GM19438 (cell line): Measurements from ENCODE around the gene BLM.

Experiments
- ATAC-seq: cut with Tn5 transposase; IDR thresholded peaks from one replicate; pipeline ENCODE4 v1.9.1; 2021; ENCODE audit warnings: low read depth; ENCODE audit not compliant: unreplicated experiment

The BLM gene

DNA sequence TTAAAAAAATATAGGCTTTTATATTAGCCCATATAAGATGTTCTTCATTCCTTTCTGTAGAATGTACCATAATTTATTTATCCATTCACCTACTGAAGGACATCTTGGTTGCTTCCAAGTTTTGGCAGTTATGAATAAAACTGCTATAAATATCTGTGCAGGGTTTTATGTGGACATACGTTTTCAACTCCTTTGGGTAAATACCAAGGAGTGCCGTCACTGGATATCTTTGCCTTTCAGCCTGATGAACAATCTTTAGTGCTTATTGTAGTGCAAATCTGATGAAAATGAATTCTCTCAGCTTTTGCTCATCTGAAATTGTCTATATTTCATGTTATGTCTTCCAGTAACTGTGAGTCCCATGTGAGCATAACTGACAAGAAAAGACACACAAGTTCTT is 26.6 kb upstream of the BLM start:
- no peak for ATAC-seq

DNA sequence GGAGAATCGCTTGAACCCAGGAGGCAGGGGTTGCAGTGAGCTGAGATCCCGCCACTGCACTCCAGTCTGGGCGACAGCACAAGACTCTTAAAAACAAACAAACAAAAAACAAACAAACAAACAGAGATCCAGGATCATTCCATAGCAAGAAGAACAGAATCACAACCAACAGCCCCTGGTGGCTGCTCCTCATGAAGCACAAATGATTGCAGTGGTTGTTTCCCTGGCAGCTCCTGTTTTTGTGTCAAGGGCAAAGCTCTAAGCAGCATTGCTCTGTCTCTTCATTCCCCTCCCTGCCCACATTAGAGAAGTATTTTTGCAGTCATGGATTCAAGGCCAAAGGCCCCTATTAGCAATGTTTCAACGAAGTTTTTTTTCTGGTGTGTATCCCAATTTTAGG is 25.8 kb upstream of the BLM start:
- no peak for ATAC-seq

DNA sequence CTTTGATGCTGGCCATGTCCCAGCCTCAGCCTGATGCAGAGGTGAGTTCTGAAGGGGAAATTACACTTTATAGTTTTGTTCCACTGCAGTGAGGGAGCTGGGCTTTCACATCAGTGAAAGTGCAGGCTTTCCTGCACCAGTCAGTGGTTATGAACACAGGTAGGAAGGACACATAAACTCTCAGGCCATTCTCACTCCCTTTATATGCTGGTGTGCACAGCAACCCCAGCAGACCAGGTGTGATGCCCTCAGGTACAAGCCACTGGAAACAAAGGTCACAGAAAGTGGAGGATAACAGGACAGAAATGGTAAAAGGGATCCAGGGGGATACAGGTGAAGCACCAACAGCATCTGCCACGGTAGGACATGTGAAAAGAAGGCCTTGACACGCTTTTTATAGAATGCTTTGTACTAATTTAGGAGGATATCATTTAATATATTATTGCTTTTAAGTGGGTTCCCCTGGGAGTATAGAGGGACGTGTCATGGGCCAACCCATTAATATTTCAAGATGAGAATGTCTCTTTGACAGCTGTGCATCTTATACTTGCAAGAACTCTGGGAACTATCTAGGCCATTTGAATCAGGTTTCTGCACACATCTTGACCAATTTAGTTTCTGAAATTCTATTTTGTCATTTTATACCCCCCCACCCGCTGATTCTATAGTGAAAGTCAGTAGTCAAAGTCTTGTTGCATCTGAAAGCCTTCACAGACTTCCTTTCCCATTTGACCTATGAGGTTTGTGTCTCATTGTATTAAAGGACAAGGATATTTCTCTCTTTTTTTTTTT is 25.0 kb upstream of the BLM start:
- ATAC-seq, result peak; percentile 52

DNA sequence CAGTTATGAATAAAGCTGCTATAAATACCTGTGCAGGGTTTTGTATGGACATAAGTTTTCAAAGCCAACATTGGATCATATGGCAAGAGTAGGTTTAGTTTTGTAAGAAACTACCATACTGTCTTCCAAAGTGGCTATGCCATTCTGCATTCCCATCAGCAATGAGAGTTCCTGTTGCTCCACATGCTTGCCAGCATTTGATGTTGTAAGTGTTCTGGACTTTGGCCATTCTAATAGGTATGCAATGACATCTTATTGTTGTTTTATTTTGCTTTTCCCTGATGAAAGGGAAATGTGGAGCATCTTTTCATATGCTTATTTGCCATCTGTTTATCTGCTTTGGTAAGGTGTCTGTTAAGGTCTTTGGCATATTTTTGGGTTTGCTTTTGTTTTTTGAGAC is 22.2 kb upstream of the BLM start:
- no peak for ATAC-seq

DNA sequence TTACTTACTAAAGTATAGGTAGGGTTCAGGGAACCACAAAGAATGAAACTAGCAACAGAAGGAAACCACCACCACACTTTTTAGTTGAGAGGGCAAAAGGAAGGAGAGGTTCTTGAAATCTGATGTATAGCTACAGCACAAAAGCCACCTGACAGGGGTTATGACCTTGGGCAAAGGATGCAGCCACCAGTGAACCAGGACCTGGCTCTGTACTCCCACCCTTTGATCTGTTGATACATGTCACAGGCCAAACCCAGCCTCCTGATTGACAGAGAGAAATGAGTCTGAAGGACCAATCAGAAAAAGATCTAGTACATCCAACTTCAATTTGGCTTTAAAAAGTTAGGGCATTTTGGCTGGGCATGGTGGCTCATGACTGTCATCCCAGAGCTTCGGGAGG is 20.0 kb upstream of the BLM start:
- ATAC-seq, result no peak

DNA sequence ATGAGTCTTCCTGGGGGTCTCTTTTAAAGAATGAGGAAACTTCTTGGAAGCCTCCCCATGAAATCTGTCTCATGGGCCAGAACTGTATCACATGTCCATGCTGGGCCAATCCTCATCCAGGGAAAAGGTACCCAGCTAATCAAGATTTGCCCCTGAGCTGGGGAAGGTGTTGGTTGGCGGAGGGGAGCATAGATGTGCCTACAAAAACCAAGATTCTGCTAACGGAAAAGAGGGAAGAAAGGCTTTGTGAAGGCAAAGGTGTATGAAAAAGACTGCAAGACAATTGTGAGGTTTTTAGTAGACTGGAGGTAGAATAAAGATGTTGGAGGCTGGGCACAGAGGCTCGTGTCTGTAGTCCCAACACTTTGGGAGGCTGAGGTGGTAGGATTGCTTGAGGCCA is 18.5 kb upstream of the BLM start:
- ATAC-seq, result no peak

DNA sequence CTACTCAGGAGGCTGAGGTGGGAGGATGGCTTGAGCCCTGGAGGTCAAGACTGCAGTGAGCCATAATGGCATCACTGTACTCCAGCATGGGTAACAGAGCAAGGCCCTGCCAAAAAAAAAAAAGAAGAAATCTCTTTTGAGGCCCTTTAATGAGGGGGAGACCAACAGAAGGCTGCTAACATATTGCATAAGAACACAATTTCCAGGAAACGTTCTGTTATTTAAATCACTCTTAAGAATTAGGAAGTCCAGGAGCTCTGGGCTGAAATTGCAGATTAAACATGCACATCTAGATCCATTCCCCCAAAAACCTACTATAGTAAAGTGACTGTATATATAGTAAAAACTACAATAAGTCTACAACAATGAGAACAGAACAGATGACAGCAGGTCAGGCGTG is 16.1 kb upstream of the BLM start:
- ATAC-seq, result no peak

DNA sequence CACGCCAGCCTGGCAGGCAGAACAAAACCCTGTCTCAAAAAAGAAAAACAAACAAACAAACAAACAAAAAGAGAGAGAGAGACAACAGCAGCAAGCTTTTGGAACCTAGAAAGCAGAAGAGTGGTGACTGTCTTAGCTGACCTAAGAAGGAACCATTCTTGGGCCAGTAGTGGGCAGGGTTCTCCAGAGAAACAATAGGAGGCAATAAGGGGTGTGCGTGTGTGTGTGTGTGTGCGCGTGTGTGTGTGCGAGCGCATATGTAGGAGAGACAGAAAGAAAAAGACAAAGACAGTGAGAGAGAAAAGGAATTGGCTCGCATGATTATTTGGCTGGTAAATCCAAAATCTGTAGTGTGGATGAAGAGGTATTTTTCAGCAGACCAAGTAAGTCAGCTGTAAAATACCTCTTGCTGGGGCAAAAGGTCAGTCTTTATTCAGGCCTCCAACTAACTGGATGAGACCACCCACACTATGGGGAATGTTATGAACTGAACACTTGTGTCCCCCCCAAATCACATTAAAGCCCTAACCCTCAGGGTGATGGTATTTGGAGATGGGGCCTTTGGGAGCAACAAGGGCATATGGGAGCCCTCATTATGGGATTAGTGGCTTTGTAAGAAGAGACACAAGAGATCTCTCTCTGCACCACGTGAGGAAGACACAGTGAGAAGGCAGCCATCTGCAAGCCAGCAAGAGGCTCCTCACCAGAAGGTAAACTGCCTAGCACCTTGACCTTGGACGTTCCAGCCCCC is 15.1 kb upstream of the BLM start:
- ATAC-seq, result no peak

DNA sequence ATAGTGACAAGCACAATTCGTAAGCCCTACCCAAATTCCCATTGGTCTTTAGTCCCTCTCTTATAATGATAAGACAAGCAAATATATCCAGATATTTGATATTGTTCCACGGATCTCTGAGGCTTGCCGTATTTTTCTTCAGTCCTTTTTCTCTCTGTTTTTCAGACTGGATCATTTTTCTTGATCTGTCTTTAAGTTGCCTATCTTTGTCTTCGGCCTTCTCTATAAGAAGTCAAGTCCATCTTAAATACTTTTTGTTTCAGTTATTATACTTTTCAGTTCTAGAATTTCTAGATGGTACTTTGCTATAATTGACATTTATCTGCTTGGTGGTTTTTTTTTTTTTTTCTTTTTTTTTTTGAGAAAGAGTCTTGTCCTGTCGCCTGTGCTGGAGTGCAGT is 13.7 kb upstream of the BLM start:
- no peak for ATAC-seq

DNA sequence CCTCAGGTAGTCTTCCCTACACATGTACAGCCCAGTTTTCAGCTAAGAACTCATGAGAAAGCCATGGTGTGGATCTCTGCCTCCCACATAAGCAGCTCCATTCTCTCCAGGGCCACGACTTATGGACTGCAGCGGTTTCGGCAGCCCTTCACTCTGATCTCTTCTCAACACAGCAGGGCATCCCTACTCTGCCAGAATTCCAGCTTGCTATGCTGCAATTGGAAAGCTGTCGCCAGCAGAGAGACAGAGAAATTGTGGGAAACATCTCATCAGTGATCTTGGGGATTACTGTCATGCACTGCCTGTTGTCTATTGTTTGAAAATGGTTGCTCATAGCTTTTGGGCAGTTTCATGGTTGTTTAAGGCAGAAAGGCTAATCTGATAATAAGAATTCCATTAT is 11.9 kb upstream of the BLM start:
- ATAC-seq, result no peak

DNA sequence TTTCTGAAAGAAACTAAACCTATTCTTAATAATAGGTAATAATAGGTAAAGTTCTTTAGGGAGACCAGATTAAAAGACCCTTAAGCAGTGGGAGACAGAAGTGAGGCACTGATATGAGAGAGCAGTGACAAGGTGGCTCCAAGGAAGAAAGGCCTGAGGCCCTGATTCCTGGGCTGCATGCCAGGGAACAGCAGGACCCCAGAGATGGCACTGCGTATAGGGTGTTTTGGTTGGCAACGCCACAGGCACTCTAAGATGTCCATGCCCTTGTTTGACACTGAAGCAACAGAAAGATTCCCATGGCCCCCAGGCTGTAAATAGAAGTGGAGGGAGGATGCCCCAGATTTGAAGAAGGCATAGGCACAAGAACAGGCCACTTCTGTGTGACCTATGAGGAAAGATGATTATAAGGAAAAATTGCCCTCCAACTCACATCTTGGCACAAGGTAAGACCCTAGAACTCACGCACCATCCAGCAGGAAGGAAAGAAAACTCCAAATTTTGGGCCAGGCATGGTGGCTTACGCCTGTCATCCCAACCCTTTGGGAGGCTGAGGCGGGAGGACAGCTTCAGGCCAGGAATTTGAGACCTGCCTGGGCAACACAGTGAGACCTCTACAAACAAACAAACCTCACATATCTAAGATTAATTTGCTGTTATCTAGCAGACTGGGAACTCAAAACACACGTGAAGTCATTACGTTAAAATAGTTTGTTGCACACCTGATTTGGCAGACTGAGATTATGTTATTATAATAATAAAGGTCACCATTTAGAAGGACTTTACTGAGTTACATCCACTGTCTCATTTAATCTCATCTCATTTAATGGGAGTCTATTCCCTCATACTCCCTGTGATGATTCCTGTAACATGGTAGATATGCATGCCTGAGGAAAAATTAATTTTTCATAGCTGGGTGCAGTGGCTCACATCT is 10.5 kb upstream of the BLM start:
- no peak for ATAC-seq

DNA sequence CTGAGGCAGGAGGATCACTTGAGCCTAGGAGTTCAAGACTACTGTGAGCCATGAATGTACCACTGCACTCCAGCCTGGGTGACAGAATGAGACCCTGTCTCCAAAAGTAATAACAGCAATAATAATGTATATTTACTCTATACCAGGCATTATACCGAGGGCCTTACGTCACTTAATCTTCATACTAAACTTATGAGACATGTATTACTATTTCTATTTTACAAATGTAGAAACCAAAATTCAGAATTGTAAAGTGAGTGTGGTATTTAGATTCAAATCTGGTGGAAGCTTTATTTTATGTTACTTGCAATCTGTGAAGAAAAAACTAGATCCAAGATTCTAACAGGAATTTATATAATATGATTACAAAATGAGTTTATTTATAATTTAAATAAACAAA is 9.7 kb upstream of the BLM start:
- ATAC-seq, result no peak

DNA sequence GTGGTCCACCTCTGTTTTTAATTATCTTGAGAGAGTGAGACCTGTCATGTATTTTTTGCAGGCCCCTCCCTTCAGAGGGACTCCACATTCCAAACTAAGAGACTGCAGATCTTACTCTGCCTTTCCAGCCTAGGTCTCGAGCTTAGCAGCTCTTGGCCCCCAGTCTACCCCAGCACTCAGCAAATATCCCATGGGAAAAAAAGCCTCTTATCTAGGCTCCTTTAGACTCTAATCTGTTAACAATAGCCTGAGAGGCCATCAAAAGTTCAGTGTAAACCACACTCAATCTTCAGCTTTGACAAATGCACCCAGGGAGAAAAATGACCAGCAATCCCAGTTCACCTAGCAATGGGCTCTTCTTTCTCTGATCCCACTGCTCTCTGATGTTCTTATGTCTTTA is 8.6 kb upstream of the BLM start:
- no peak for ATAC-seq

DNA sequence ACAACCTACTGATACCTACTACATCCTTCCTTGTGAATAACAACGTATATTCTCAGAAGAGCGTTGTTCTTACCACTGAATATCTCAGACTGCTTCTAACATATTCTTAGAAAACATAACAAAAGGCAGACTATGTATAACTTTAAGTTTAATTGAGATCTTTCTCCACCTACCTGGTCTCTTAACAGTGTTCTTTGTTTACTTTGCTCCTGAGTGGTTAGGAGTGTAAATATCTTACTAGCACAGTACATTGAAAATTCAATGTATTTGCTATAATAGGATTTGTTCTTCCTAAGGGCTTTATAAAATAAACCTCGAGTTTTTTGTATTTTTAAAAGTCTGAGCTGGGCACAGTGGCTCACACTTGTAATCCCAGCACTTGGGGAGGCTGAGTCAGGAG is 7.9 kb upstream of the BLM start:
- ATAC-seq, result no peak

DNA sequence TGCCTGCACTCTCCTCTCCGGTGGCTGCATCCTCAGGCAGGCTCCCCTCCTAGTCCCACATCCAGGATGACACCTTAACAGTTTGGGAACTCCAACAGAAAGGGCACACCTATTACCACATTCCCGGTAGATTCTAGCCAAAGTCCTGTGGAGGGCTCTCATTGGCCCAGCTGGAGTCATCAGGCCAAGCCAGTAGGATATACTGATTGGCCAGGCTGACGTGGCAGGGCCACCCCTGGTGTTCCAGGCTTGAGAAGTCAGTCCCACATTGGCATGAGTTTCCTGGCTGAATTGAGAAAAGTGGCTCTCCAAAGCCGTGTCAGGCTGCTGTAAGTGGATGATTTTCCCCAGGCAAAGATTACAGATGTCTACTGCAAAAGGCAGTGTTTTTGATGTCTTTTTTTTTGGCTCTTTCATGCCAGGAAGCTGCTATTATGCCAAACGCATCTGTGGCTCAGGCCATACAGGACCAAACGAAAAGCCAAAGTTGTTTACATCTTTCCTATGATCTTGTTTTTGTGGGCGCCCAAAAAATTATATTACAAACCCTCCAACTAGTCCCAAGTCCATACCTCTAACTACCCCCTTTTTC is 6.6 kb upstream of the BLM start:
- ATAC-seq, result no peak

DNA sequence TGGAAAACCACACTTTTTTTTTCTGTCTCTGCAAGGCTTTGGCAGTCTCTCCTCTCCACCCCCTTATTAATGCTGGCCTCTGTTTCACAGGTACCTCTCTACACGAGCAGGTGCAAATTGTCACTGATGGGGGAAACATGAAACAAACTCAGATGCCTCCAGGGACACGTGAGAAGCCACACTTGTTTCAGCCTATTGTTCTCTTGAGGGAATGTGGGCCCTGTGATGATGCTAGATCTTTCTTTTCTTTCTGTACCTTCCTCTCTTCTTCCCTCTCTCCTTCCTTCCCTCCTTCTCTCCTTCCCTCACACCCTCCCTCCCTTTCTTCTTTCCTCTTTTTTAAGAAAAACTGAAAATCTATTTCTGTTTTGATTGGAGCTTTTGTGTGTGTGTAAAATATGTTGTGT is 5.7 kb upstream of the BLM start:
- no peak for ATAC-seq

DNA sequence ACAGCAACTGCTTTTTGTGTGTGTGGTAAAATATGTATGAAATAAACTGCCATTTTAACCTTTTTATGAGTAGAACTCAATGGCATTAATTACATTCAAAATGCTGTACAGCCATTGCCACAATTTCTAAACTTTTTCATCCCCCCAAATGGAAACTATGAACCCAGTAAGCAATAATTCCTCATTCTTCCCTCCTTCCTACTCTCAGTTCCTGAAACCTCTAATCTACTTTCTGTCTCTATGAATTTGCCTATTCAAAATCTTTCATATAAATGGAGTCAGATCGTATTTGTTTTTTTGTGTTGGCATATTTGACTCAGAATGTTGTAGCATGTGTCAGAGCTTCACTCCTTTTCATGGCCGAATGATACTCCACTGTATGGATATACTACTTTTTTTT is 5.3 kb upstream of the BLM start:
- ATAC-seq, result no peak

DNA sequence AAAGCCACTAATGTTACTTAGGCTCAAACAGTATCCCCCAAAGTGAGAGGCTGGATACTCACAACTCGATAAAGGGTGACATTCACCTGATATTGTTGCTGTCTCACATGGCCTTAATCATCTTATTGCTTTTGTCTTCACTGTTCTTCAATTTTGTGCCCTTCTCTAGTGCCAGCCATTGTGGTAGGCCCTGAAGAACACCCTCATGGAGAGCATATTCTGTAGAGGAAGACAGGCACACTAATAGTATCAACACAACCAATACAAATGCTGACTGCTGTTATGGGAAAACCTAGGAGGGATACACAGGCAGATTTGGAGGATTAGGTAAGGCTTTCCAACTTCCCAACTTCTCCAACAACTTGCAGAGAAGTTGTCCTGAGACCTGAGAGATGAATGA is 4.1 kb upstream of the BLM start:
- ATAC-seq, result no peak

DNA sequence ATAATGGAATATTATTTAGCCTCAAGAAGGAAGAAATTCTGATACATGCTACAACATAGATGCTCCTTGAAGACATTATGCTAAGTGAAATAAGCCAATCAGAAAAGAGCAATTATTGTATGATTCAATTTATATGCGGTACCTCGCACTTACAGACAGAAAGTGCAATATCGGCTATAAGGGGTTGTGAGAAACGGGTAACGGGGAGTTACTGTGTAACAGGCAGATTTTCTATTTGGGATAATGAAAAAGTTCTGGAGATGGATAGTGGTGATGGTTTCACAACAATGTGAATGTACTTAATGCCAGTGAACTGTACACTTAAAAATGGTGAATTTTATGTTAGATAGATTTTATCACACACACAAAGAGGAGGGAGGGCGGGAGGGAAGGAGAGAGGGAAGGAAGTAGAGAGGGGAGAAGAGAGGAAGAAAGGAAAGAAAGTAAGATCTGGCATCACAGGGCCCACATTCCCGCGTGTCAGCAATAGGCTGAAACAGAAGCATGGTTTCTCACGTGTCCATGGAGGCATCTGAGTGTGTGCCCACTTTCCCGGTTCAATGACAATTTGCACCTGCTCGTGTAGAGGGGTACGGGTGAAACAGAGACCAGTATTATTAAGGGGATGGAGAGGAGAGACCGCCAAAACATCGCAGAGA is 700 bp upstream of the BLM start:
- ATAC-seq, result no peak

DNA sequence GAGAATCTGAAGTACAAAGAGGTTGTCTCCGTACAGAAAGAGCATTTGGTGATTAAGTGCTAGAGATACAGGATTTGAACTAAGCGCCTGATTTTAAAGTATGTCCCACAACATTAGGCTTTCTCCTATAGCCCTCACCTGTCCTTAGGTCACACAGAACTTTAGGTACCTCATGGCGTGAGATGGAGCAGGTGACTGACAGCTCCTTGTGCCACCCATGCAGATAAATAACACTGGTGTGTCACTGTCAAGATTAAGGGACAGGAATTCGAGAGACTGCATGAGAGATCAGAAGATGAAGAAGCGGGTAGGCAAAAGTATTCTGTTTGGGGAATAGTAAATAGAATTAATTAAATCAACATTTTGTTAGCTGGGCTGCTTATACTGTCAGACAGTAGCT is 1.1 kb downstream of the BLM start:
- ATAC-seq, result no peak
